ENCODE results near the gene FN3K. TPM values are rescaled to one million over a fixed set of nuclear protein-coding genes. Genes with fewer than 3 reads are reported as not detected.

Gene FN3K
- total and polyA plus RNA-seq, 2 donors (not counting 3 experiments of a cell fraction or from before 2014, with no cell fraction given), result 2.0 to 12.0 TPM

DNA sequence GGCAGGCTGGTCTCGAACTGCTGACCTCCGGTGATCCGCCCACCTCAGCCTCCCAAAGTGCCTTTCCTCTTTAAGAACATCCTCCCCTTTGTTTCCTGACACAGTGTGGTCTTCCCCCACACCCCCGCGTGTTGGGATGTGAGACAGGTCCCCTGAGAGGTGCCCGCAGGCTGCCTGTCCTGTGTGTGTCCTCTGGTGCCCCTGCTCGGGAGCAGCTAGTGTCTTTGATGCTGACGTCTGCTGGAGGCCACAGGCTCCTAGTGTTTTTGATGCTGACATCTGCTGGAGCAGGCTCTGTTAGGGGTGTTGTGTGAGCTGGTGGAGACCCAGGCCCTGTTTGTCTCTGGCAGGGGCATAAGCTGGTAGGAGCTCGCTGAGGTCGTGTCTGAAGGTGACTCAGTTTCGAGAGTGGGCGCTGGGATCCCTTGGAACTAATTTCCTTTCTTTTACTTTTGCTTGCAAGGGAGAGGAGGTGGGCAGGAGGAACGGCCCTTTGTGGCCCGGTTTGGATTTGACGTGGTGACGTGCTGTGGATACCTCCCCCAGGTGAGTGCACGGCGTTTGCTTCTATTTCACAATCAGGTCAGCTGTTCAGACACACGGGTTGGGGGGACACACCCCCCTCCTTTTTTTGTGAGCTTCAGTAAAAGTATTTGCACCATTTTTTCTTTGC lies 12.9 kb upstream of the FN3K start:
- H2AFZ ChIP-seq (ENCODE audit: low read depth, low read length), result no peak overlapping the region
- H3K4me1 ChIP-seq (ENCODE audit: control insufficient read depth, extremely low read depth, insufficient read depth, low read length), result peaks cover 5% of the 10 kb centered on the region
- BruUV-seq (replicated peaks), result no TSS peak
- no peaks in the 10 kb centered on the region for H4K20me1 ChIP-seq (replicated peaks; ENCODE audit: control insufficient read depth, extremely low read depth, insufficient read depth, low read length)
- intact Hi-C loops (cut with micrococcal nuclease), result no loop called here
- peaks cover 9% of the 10 kb centered on the region for H3K79me2 ChIP-seq (ENCODE audit: control insufficient read depth, insufficient read depth, low read length)
- CTCF ChIA-PET, result no interaction called here
- H3K4me3 ChIP-seq (replicated peaks in 1 of 3; ENCODE audit: insufficient read depth in 1 of 3, low read depth in 1 of 3, low read length in 3 of 3), result no peak overlapping the region
- dilution Hi-C loops (cut with MboI; ENCODE audit: extremely low pct_ligation_motif_present, low sequenced_read_pairs), result no loop called here
- FAIRE-seq (no peak), DNase-seq (ENCODE audit: low read depth, low spot score) (no peak)
- POLR2A ChIA-PET, result no interaction called here
- H3K9me1 ChIP-seq (replicated peaks; ENCODE audit: control insufficient read depth, extremely low read depth, insufficient read depth, low read length), result no peaks in the 10 kb centered on the region
- no peaks in the 10 kb centered on the region for H3K27me3 ChIP-seq (ENCODE audit: control insufficient read depth in 2 of 2, insufficient read depth in 2 of 2, low read length in 2 of 2)
- no peak overlapping the region for H3K4me2 ChIP-seq (ENCODE audit: insufficient read depth, low read length)
- H3K9me3 ChIP-seq (replicated peaks; ENCODE audit: control insufficient read depth, insufficient read depth, low read length), result no peaks in the 10 kb centered on the region
- H3K27ac ChIP-seq (ENCODE audit: insufficient read depth, low read depth, low read length), result no peak overlapping the region
- H3K9ac ChIP-seq (replicated peaks; ENCODE audit: extremely low read depth, insufficient read depth, low read length), result no peak overlapping the region
- TF ChIP-seq, protein P1, sequence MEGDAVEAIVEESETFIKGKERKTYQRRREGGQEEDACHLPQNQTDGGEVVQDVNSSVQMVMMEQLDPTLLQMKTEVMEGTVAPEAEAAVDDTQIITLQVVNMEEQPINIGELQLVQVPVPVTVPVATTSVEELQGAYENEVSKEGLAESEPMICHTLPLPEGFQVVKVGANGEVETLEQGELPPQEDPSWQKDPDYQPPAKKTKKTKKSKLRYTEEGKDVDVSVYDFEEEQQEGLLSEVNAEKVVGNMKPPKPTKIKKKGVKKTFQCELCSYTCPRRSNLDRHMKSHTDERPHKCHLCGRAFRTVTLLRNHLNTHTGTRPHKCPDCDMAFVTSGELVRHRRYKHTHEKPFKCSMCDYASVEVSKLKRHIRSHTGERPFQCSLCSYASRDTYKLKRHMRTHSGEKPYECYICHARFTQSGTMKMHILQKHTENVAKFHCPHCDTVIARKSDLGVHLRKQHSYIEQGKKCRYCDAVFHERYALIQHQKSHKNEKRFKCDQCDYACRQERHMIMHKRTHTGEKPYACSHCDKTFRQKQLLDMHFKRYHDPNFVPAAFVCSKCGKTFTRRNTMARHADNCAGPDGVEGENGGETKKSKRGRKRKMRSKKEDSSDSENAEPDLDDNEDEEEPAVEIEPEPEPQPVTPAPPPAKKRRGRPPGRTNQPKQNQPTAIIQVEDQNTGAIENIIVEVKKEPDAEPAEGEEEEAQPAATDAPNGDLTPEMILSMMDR (IDR thresholded peaks at IDR 0.05; ENCODE audit: extremely low read depth in 1 of 2, insufficient read depth in 1 of 2, low read depth in 1 of 2, low read length in 2 of 2), result no peak
- TF ChIP-seq, protein P2, sequence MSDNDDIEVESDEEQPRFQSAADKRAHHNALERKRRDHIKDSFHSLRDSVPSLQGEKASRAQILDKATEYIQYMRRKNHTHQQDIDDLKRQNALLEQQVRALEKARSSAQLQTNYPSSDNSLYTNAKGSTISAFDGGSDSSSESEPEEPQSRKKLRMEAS (IDR thresholded peaks at IDR 0.05; ENCODE audit: insufficient read depth, insufficient read length), result no peak
- no peak for TF ChIP-seq GATA2 (IDR thresholded peaks at IDR 0.05; ENCODE audit: insufficient read depth, insufficient read length, low read depth, low read length)
- TF ChIP-seq POLR2A (IDR thresholded peaks at IDR 0.05; ENCODE audit: low read depth, low read length), result no peak
- TF ChIP-seq JUN (IDR thresholded peaks at IDR 0.05; ENCODE audit: borderline replicate concordance, insufficient read depth, insufficient read length, low read depth), result no peak
- peaks cover 2 to 8% of the 10 kb centered on the region in 2 experiments for H3K36me3 ChIP-seq (ENCODE audit: control insufficient read depth in 2 of 2, extremely low read depth in 1 of 2, insufficient read depth in 2 of 2, low read length in 2 of 2)
